B cell (primary cell): Measurements from ENCODE around the gene MOB2. TPM values are rescaled to one million over a fixed set of nuclear protein-coding genes. Genes with fewer than 3 reads are reported as not detected.
"Not testable (repeated sequence)": the region's sequence is repeated elsewhere in the genome, so short reads cannot be mapped to it uniquely, and the experiment has no call there.

ENCODE experiments used
- ATAC-seq: fragments of 200-7000 bp; cut with Tn5 transposase; one replicate; pipeline ENCODE4 v1.10.0; 2021; ENCODE audit warnings: low read depth, mild to moderate bottlenecking, moderate number of reproducible peaks, moderate library complexity
- CTCF ChIA-PET: fragments of 350-600 bp; sonication (Branson Sonifier 250); formaldehyde crosslinking; loops from one replicate; lab custom pipeline; 2021; ENCODE audit warnings: antibody characterized with exemption, inconsistent platforms; lab: Charles Lee
- POLR2A ChIA-PET: fragments of 350-600 bp; sonication (Branson Sonifier 250); formaldehyde crosslinking; loops from one replicate; lab custom pipeline; 2021; ENCODE audit warnings: antibody characterized with exemption; lab: Charles Lee
- DNase-seq: peaks from one replicate; pipeline ENCODE4 v3.0.0; 2013
- H2AFZ ChIP-seq: 2 replicates; pipeline ENCODE4 v1.6.1; 2012; ENCODE audit warnings: mild to moderate bottlenecking, low read depth, low read length; ENCODE audit not compliant: insufficient read depth, poor library complexity, severe bottlenecking
- H3K27ac ChIP-seq, 2 donors: 1 replicate in 1 of 2; 2 replicates in 1 of 2; pipeline ENCODE4 v1.5.1; 2012 to 2013; ENCODE audit warnings: low read length in 2 of 2, mild to moderate bottlenecking in 2 of 2, moderate library complexity in 1 of 2
- H3K27me3 ChIP-seq, 4 experiments: fragments of 200-600 bp in 1 of 4; sonication (generic) in 1 of 4; replicated peaks in 1 of 4; 1 replicate in 2 of 4; 2 replicates in 2 of 4; pipeline versions ENCODE4 v1.6.1 to v1.7.0; 2013 to 2016; ENCODE audit warnings: low read length in 3 of 4, mild to moderate bottlenecking in 2 of 4, mixed read lengths in 1 of 4, moderate library complexity in 1 of 4; ENCODE audit not compliant: insufficient read depth in 4 of 4, control insufficient read depth in 3 of 4; ENCODE audit errors: control extremely low read depth in 1 of 4
- H3K36me3 ChIP-seq, 2 experiments: replicated peaks in 1 of 2; 1 replicate in 1 of 2; 2 replicates in 1 of 2; pipeline versions ENCODE4 v1.6.1 to v1.7.1; 2013; ENCODE audit warnings: low read length in 1 of 2; ENCODE audit not compliant: insufficient read depth in 2 of 2, control insufficient read depth in 1 of 2; ENCODE audit errors: control extremely low read depth in 1 of 2, extremely low read depth in 1 of 2
- H3K4me1 ChIP-seq, 2 donors: fragments of 200-600 bp in 1 of 2; sonication (generic) in 1 of 2; 1 replicate in 1 of 2; 2 replicates in 1 of 2; pipeline versions ENCODE4 v1.5.1 to v1.6.1; 2013 to 2017; ENCODE audit warnings: low read length in 2 of 2; ENCODE audit not compliant: control insufficient read depth in 2 of 2, insufficient read depth in 2 of 2
- H3K4me2 ChIP-seq: replicated peaks from 2 replicates; pipeline ENCODE3; 2012; ENCODE audit warnings: mild to moderate bottlenecking, low read depth, low read length; ENCODE audit not compliant: poor library complexity, severe bottlenecking
- H3K4me3 ChIP-seq, 5 experiments: fragments of 200-600 bp in 1 of 5; sonication (generic) in 1 of 5; 1 replicate in 3 of 5; 2 replicates in 2 of 5; pipeline versions ENCODE4 v1.5.1 to v1.7.0; 2011 to 2016; ENCODE audit warnings: low read length in 4 of 5, mild to moderate bottlenecking in 4 of 5, low read depth in 2 of 5, control low read depth in 1 of 5, moderate library complexity in 1 of 5; ENCODE audit not compliant: insufficient read depth in 1 of 5; ENCODE audit errors: control extremely low read depth in 1 of 5, extremely low read depth in 1 of 5
- H3K79me2 ChIP-seq: fragments of 200-600 bp; sonication (generic); one replicate; pipeline ENCODE4 v1.6.0; 2016; ENCODE audit warnings: low read length; ENCODE audit not compliant: control insufficient read depth, insufficient read depth
- H3K9ac ChIP-seq: fragments of 200-600 bp; sonication (generic); 2 replicates; pipeline ENCODE4 v1.6.1; 2017; ENCODE audit warnings: mild to moderate bottlenecking, low read length, moderate library complexity
- H3K9me3 ChIP-seq, 3 donors: one replicate each; pipeline versions ENCODE4 v1.6.1 to v1.7.1; 2013; ENCODE audit warnings: low read length in 2 of 3; ENCODE audit not compliant: control insufficient read depth in 2 of 3, insufficient read depth in 1 of 3; ENCODE audit errors: control extremely low read depth in 1 of 3
- H4K20me1 ChIP-seq: 2 replicates; pipeline ENCODE4 v1.6.0; 2012; ENCODE audit warnings: mild to moderate bottlenecking, low read length; ENCODE audit not compliant: insufficient read depth, control insufficient read depth, poor library complexity, severe bottlenecking
- H3K27ac Mint-ChIP-seq: one replicate; pipeline ENCODE4 v1.8.0; 2021; ENCODE audit warnings: mixed read lengths
- H3K27me3 Mint-ChIP-seq: one replicate; pipeline ENCODE4 v1.8.0; 2021; ENCODE audit warnings: mixed read lengths
- H3K4me1 Mint-ChIP-seq: one replicate; pipeline ENCODE4 v1.8.0; 2021; ENCODE audit warnings: mixed read lengths
- H3K4me3 Mint-ChIP-seq: one replicate; pipeline ENCODE4 v1.8.0; 2021; ENCODE audit warnings: mixed read lengths
- H3K9me3 Mint-ChIP-seq: one replicate; pipeline ENCODE4 v1.8.0; 2022; ENCODE audit warnings: mixed read lengths; ENCODE audit not compliant: insufficient read depth
- CTCF ChIP-seq: fragments of 200-600 bp; IDR thresholded peaks from one replicate; pipeline ENCODE4 v1.8.0; 2022; ENCODE audit warnings: antibody characterized with exemption, mild to moderate bottlenecking
- EZH2 ChIP-seq: IDR thresholded peaks from 2 replicates; pipeline ENCODE4 v1.6.1; 2012; ENCODE audit warnings: borderline replicate concordance, low read depth, mild to moderate bottlenecking, moderate library complexity, low read length; ENCODE audit not compliant: insufficient read depth, poor library complexity, severe bottlenecking
- WGBS: methylation state at CpG from one replicate; pipeline ENCODE4 v1.1.5; 2013; ENCODE audit warnings: missing lambda C conversion rate; ENCODE audit not compliant: insufficient coverage; 5-methylcytosine and 5-hydroxymethylcytosine counted together
- intact Hi-C: fragments of 100-400 bp; cut with micrococcal nuclease; formaldehyde crosslinking; loops from one replicate; pipeline ENCODE4 v1.10.0; 2022
- polyA plus RNA-seq: library from polyadenylated mRNA; depleted of rRNA; stranded (reverse); fragments of >200 nt; gene quantifications from 2 replicates; pipeline ENCODE4 v1.2.3, GENCODE V29; 2012
- total RNA-seq, 2 donors: library from RNA; stranded (reverse); fragments of 120-200 nt in 1 of 2; gene quantifications; 1 replicate in 1 of 2; 2 replicates in 1 of 2; pipeline versions ENCODE4 v1.2.3 to v1.2.4, GENCODE V29; 2013 to 2022

Gene MOB2
- total and polyA plus RNA-seq, 2 donors (not counting 1 experiment from before 2014, with no cell fraction given): 55.7 to 57.6 TPM

- Mint-ChIP-seq H3K27me3 (no peaks in the 10 kb centered on the region), H3K9me3 (no peaks in the 10 kb centered on the region), H3K27ac (no peak overlapping the region), H3K4me3 (no peak overlapping the region), H3K4me1 (no peaks in the 10 kb centered on the region)
- no peak overlapping the region for H3K4me3 ChIP-seq
- no peaks in the 10 kb centered on the region for H4K20me1 ChIP-seq
- H3K27me3 ChIP-seq: no peaks in the 10 kb centered on the region
- no peak overlapping the region for H2AFZ ChIP-seq
- no peaks in the 10 kb centered on the region for H3K79me2 ChIP-seq
- CTCF ChIA-PET: no interaction called here
- H3K9ac ChIP-seq: no peak overlapping the region
- H3K4me1 ChIP-seq: no peaks in the 10 kb centered on the region
- POLR2A ChIA-PET: no interaction called here
- no peak overlapping the region for H3K4me2 ChIP-seq
- H3K9me3 ChIP-seq: peaks cover 0 to 36% (median 2%) of the 10 kb centered on the region in 3 donors
- no peaks in the 10 kb centered on the region for H3K36me3 ChIP-seq
- intact Hi-C loops: no loop called here
- TF ChIP-seq CTCF: no peak
- TF ChIP-seq EZH2: no peak
- DNase-seq: no peak
- H3K27ac ChIP-seq: no peak overlapping the region
- no peak for ATAC-seq
- 82% methylated on average over 22 of the region's 22 CpGs for WGBS
Measured at GRCh38 chr11:1425006-1425405, 61.6 kb downstream of the MOB2 start.

GRCh38 chr11:1423406-1423805 is 63.2 kb downstream of the MOB2 start:
- H3K4me3 Mint-ChIP-seq: not testable (repeated sequence)

More at GRCh38 chr11:1423406-1423805, 63.2 kb downstream of the MOB2 start:
- H3K4me2 ChIP-seq, CTCF ChIA-PET, intact Hi-C loops, ATAC-seq, H3K4me1 ChIP-seq, H3K27me3 ChIP-seq, H4K20me1 ChIP-seq, H3K4me3 ChIP-seq, H3K4me1 Mint-ChIP-seq, POLR2A ChIA-PET, H2AFZ ChIP-seq, H3K27ac Mint-ChIP-seq, H3K9me3 Mint-ChIP-seq, H3K79me2 ChIP-seq, H3K27ac ChIP-seq, H3K27me3 Mint-ChIP-seq, H3K36me3 ChIP-seq, H3K9ac ChIP-seq, DNase-seq: not testable (repeated sequence)
- peaks cover 0 to 45% (median 15%) of the 10 kb centered on the region in 3 donors for H3K9me3 ChIP-seq
- WGBS: 96% methylated on average over 8 of the region's 22 CpGs
